NCI-H2171 treated with DMSO at 0.1 percent for 48 hours (cell line): ENCODE data around the gene CCDC186.
"Not testable (repeated sequence)": the region's sequence is repeated elsewhere in the genome, so short reads cannot be mapped to it uniquely, and the experiment has no call there.

Source experiments
- DNase-seq: peaks from one replicate; lab custom pipeline; 2025; lab: John Stamatoyannopoulos, UW

Gene CCDC186

DNA sequence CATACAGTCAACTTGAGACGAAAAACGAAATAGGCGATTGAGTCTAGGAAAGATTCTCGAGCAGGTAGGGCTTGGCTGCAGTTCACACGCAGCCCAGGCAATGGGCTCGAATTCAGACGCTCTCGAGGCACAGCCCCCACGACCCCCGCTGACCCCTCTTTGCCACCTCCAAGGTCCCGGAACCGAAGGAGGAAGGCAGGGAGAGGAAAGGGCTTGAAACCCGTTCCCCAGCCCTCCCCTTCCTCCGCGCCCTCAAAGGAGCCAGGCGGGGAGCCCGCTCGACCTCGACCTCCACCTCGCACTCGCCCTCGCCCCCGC, 441 bp downstream of the CCDC186 start:
- no peak for DNase-seq

DNA sequence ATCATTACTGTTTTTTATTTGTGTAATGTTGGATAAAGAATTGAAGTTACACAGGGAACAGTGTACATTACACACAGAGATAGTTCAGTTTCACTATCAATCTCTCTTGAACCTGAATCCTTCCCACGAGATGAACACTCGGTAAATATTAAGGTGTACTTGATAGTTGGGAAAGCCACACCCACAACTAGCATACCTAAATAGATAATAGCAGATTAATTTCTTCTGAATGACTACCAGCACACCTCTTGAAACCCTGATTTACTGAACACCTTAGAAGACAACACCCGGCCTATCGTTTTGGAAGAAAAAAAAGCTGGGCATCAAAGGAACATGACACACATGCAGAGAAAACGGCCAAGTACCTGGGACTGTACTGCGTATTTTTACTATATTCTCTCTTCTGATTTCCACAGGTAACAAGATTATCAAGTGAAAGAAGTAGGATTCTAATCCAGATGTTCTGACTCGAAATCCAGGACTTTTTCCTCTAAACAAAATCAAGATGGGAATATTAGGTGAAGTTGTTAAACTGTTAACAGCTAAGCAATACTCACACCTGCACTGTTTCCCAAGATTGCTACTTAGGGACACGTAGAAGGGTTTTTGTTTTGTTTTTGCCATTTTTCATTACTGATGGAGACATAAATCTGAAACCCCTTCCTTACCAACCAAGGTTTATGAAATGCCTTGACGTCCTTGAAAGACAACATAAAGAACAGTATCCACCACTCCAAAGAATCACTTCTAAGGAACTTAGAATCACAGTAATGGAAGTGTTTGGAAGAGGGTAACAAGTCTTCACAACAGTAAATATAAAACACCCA, 1.0 kb downstream of the CCDC186 start:
- no peak for DNase-seq

DNA sequence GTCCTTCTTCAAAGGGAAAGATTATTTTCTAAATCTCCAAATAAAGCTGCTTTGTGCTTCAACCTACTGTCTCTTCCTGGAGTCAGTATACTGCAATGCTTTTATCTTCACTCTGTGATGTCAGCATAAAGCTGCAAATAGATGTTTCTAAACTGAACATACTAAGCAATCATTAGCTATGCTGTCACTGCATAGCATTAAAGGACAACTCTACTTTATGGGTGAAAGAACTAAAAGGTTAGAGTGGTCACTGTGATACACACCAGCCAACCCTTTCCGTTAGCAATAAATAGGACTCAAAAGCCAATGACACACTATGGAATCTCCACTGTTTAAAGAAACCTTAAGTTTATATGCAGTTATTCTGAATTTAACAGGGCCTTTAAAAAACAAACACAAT, 1.8 kb downstream of the CCDC186 start:
- DNase-seq, result no peak

DNA sequence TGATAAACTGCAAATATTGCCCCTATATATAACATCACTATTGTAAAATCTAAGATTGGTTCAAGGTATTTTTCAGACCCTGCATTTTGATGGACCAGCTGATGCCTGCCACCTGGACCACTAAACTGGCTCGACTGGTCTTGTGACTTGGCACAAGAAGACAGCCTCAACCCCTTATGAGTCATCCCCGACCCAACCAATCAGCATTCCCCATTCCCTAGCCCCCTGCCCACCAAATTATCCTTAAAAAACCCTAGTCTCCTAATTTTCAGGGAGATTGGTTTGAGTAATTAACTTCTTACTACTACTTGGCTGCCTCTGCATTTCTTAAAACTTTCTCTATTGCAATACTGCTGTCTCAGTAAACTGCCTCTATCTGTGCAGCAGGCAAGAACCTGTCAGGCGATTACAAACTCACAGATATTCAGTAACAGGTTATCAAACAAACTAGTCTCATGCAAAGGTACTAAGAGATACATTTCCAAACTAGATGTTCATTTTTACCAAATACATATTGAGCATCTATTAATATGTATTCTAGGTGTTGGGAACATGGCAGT, 5.5 kb downstream of the CCDC186 start:
- DNase-seq, result no peak

DNA sequence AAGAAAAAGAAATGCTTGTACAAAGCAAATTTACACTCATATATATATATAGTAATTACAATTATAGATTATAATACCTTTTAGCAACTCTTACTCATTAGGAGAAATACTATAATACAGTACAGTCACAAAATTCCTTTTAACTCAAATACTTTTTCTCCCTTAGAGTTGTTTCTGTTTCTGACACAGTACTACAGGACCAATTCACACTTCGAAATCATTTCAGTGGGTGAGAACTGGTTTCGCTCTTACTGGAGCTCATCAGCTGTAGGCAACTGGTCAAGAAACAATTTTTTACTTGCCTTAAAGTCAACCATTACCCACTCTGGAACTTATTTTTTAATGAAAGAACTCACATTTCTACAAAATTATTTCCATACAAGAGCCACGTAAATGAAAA, 6.0 kb downstream of the CCDC186 start:
- DNase-seq, result no peak

DNA sequence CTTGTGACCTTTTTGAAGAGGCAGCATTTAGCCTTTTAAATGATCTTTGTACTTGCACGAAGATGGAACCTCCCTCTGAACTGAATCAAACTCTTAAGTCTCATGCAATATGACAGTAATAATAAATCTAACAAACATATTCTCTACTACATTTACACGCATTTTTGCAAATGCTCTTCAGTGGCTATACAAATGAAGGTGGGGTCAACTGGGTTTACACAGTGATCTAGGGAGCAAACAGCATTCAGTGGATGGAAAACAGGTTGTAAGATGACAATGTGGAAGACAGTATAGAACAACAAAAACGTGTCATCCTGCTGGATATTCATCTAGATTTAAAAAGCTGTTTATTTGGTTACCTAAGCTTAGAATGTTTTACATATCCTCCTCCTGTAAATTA, 7.5 kb downstream of the CCDC186 start:
- no peak for DNase-seq

DNA sequence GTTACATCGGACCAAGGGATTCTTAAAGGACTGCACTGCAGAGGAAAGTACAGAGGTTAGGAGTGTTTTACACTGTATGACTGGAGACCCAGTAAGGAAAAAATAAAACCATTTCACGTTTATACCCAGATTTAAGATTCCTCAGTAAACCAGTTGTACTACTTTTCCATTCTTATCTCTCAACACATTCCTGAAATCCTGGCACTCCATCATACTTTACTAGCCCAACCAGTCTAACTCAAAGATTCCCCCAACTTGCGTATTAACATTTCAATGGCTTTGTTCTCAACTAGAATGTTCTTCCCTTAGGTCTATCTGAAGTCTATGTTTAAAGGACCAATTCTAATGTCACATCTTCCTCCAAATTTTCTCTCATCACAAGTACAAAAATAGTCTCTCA, 8.0 kb downstream of the CCDC186 start:
- DNase-seq, result no peak

DNA sequence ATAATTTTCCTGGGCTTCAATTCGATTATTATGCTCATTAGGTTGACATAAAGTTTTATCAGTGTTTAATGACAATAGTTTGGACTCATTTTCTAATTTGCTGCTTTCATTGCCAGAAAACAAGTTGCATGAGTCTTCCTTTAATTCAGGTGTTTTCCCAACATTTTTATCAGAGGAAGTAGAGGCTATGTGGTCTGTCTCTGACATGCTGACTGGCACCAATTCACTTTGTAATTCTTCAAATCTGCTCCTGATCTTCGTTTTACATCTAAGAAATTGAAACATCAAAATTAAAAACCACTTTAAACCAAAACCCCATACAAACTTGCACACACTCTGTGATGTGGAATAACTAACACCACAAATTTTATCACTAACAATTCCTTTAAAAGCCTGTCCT, 10.9 kb downstream of the CCDC186 start:
- no peak for DNase-seq

DNA sequence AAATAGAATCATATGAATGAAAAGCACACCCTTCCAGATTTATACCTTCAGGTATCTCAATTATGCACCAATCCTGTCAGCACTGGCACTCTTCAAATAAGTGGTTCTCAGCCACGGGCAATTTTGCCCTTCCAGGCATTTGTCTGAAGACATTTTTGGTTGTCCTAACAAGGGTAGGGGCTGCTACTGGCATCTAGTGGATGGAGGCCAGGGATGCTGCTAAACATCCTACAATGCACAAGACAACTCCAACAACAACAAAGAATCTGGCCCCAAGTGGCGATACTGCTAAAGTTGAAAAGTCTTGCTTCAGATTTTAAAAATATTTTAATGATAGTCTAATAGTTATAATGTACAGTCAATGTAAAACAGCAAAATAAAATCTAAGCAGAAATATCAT, 16.1 kb downstream of the CCDC186 start:
- no peak for DNase-seq

DNA sequence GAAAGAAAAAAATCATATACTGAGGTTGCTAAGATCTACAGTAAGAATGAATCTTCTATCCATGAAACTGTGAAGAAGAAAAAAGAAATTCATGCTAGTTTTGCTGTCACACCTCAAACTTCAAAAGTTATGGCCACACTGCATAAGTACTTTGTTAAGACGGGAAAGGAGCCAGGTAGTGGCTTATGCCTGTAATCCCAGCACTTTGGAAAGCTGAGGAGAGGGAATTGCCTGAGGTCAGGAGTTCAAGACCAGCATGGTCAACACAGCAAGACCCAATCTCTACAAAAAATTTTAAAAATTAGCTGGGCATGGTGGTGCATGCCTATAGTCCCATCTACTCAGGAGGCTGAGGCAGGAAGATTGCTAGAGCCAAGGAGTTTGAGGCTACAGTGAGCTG, 22.1 kb downstream of the CCDC186 start:
- DNase-seq, result no peak

DNA sequence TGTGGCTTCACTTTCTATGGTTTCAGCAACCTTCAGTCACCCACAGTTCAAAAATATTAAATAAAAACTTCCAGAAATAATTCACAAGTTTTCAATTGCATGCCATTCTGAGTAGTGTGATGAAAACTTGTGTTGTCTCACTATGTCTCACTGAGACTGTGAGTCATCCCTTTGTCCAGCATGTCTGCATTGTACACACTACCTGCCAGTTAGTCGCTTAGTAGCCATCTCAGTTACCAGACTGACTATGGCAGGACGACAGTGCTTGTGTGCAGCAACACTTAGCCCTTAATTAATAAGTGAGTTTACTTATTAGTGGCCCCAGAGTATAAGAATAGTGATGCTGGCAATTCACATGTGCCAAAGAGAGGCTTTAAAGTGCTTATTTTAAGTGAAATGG, 22.5 kb downstream of the CCDC186 start:
- DNase-seq, result no peak

DNA sequence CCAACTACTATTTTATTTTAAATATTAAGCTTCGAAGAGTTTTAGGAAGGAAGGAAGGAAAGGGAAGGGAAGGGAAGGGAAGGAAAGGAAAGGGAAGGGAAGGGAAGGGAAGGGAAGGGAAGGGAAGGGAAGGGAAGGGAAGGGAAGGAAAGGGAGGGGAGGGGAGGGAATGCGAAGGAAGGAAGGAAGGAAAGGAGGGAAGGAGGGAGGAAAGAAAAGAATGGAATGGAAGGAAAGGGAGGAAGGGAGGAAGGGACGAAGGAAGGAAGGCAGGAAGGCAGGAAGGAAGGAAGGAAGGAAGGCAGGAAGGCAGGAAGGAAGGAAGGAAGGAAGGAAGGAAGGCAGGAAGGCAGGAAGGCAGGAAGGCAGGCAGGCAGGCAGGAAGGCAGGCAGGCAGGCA, 24.5 kb downstream of the CCDC186 start:
- not testable (repeated sequence) for DNase-seq

DNA sequence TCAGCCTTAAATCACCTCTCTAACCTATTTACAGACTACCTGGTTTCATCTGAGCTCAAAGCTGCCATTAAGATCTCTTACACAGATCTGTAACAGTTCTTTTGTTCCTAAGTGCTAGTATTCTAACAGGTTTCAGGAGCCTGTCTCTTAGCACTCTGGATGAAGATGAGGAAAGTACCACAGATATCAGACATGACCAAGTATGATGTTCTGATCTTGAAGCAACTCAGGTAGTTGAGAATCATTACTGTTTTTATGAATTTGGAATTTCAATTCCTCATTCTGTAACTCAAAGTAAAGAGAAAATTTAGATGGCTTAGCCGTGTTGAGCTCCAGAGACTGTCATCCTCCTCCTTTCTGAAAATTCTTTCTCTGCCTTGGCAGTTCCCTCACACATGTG, 30.8 kb downstream of the CCDC186 start:
- no peak for DNase-seq

DNA sequence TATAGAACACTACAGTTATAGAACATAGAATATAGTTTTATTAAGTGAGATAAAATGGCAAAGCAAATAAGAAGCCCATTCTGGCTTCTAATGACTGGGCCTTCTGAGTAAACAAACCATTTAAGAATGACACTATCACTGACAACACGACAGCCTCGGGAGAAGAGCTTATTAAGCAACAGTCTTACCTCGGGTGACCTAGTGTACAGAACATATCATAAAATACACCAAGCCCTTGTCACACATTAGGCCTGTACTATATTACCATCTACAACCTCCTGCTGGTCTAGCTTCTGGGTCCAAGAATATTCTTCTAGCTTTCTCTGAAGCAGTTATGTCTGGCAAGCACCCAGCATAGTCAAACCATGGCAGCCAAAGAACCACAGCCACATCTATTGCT, 32.0 kb downstream of the CCDC186 start:
- DNase-seq, result no peak

DNA sequence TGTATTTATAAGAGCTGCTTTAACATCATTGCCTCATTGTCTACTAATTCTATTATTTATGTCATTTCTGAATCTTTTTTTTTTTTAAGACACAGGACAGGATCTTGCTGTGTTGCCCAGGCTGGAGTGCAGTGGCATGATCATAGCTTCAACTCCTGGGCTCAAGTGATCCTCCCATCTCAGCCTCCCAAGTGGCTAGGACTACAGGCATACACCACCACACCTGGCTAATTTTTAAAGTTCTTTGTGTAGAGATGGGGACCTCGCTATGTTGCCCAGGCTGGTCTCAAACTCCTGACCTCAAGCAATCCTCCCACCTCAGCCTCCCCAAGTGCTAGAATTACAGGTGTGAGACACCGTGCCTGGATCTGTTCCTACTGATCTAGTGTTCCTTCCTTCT, 33.2 kb downstream of the CCDC186 start:
- DNase-seq, result not testable (repeated sequence)

DNA sequence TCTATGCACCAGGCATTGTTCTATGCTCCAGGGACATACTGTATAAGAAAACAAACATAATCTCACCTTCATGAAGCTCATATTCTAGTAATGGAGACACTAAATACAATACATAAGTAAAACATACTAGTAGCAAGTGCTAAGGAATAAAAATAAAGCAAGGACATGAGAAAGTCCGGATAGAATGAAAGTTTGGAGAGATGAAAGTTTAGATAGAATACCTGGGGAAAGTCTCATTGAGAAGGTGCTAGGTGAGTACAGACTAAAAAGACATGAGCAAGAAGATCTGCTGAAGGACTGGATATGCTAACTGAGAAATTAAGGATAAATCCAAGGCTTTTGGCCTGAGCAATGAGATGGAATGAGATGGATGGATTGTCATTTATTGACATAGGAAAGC, 34.0 kb downstream of the CCDC186 start:
- no peak for DNase-seq

DNA sequence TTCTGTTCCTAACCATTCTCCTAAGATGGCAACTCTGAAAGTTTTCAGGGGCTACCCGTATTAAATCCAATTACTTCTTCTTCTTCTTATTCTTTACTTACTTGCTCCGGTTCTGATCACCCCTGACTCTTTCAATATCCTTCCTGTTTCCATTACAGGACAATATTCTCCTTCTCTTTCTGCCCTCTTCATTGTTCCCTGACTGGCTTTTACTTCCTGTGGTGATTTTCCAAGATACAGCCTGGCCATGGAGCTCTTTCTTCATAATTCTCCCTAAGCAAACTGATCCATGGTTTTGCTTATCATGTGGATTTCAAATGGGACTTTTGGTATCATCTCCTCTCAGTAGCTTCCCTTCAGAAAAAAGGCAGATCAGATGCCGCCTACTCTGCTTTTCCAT, 35.4 kb downstream of the CCDC186 start:
- no peak for DNase-seq

DNA sequence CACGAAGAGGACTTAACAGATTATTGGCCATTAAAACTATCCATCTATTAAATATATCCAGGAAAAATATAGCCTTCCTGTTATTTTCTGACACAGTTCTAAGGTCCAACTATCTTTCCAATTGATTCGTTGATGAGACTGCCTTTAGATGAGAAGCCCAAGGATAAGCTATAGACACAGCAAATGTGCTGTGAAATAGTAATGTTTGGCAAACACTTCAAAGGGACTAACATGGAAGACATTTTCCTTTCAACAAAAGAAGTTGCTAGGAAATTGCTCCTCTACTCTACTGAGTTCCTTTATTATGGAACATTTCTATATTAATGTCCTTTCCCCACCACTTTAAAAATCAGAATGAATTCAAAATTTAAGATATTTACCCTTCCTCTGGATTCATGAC, 38.5 kb downstream of the CCDC186 start:
- no peak for DNase-seq

DNA sequence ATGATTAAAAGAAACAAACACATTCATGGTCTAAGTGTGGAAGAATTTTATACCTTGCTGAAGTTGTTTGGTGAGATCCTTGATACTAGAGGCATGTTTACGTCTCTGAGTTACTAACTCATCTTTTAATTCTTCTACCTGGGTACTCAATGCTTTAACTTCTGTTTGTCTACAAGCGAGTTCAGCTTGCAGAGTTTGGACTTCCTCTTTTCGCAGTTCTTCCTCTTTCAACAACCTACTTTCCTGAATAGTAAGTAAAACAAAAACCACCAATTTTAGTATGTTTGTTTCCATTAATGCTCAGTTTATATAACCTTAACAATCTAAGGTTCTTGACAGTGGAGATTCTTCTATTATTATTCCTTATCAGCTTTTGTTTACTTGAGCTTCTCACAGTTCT, 42.9 kb downstream of the CCDC186 start:
- no peak for DNase-seq

DNA sequence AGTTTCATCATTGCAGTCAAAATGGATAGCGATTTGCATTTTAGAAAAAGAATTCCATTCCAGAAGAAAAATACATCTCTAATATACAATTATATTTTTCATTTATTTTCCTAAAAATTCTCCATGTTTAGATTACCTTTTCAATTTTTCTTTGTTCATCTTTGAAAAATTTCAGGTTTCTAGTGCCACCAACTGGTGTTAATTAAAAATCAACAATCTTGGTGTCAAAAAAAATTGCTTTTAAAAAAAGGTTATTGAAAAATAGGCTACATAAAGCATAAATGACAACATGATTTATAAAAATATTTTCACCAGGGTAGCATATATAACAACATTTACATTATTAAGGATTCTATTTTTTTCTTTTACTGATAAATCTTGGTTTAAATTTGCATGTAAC, 53.0 kb downstream of the CCDC186 start:
- DNase-seq, result no peak

DNA sequence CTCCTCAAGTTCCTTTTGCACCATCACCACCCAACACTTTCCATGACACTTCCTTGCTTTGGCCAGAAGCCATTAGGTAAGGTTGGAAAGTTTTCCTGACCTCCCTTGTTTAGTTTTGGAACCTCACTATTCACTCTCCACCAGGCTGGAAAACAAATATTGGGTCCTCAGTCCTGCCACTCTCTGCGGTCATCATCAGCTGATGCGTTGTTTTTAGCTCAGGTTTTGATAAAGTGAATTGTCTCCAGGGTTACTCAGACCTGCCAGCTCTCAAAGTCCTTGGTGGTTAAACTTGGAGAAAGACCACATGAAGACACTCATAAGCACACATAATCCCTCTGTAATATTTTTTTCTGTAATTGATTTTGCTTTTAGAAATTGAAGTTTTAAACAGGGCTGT, 55.5 kb downstream of the CCDC186 start:
- no peak for DNase-seq

DNA sequence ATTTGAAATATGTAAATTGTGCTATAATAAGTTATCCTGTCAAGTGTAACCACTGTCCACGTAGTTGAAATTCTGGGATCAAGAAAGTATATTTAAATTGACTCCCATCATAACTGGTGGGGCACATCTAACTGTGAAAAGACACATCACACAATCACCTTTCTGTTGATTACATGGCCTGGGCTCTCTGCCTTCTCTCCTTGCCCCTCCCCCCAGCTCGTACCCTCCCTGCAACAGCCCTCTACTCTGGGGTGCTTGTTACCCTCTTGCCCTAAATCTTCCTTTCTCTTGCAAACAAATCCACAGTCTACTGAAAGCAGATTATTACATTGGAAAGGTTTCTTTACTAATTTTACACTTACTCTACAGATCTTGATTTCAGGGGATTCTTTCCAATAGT, 56.3 kb downstream of the CCDC186 start:
- DNase-seq, result no peak

DNA sequence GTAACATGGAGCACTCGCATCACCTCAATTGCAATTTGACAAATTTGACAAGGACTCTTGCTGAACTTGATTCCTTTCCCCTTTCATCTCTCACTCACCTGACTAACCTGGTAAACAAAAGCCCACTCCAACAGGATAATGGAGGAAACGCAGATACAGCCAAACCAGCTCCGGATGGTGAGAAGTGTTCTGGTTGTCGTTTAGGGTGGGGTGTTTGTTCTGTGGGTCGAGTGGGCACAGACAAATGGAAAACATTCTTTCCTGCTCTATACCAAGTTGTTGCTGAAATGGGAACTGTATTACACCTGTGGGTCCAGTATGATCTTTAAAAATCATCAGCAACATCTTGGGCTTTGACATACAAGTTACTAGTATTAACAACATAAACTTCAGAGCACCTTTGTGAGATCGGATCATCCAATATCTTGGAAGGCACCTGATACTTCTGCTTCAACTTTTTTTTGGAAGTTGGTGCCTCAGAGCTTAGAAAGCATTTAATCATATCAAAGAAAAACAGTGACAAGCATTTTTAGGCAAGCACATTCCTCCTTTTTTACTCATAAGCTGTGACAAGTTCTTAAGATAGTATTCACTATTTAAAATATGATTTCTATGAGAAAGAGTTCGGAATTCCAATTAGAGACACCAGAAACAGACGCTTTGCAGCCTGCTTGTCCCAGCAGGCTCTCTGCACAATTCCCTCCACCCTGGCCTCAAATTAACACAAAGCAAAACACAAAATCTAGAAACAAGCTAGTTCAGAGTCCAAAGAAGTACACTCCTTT, 58.1 kb downstream of the CCDC186 start:
- DNase-seq, result no peak
